GM18520 (cell line): ENCODE data around the gene MRGPRX4.

Experiments used
- ATAC-seq: cut with Tn5 transposase; IDR thresholded peaks from one replicate; pipeline ENCODE4 v1.9.1; 2021; ENCODE audit not compliant: unreplicated experiment

Gene MRGPRX4

DNA sequence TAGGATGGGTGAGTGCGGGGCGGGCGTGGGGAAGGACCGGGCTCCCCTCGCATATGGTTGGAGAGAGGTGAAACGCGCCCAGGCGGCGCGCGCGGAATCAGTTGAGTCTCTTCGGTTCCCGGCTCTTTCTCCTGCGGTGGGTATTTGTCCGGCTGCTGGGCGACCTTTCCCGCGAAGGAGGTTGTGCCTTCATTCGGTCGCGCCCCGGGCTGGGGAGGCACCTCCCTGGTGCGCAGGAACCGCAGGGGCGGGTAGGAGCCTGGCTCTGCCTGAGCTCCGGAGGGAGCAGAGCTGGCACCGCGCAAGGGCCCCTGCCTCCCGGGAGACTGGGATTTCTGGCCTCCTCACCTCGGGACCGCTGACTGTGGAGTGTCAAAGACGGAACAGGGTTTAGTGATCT, 36.4 kb downstream of the MRGPRX4 start:
- no peak for ATAC-seq

DNA sequence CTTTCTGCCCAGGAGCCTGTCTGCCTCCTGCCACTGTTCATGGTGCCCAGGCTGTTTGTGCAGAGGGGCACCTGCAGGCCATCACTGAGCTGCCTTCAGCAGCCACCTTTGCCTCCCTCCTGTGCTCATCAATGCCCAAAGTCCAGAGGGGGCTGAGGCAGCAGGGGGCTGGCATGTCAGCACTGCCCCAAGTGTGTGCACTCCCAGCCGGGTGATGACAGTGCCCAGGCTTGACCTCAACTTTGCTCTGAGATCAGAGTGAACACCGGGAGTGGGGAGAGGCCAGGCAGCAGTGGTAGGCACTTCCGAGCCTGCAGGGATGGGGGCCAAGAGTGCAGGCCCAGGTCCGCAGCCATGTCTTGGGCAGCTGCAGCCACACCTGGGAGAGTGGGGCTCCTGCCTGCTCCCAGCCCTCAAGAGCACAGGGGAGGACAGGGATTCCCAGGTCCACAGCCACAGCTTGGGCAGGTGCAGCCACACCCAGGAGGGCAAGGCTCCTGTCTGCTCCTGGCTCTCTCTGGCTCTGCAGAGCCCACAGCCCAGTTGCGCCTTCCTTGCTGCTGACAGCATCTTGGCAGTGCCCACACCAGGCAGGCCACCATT, 48.7 kb downstream of the MRGPRX4 start:
- no peak for ATAC-seq

DNA sequence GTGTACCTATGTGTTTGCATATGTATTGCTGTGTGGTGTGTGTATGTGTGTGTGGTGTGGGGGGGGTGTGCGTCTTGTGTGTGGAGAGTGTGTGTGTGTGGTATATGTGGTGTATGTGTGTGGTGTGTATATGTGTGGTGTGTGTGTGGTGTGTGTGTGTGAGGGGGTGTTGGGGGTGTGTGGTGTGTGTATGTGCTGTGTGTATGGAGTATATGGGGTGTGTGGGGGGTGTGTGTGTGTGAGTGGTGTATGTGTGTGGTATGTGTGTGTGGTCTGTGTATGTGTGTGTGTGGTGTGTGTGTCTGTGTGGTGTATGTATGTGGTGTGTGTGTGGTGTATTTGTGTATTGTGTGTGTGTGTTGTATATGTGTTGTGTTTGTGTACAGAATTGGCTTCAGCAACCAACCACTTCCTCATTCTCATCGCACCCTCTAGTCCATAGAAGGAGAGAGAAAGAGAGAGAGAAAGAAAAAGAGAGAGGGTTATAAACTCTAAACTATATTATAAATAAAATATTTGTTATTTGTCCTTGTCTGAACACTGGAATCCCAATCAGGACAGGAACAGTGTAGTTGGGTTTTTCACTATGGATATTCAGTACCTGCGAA, 50.3 kb downstream of the MRGPRX4 start:
- no peak for ATAC-seq
